GM10847 (cell line): ENCODE results near the gene CADM1.

Source experiments
- POLR2A ChIP-seq: IDR thresholded peaks from 2 replicates; pipeline ENCODE4 v1.6.1; 2011; ENCODE audit not compliant: insufficient read length; ENCODE audit errors: extremely low read depth

The CADM1 gene

GRCh38 chr11:115504276-115505158 is at the start of gene CADM1:
TSS of gene CADM1 (minus strand) at chr11:115504415.
- peak; percentile 68 for TF ChIP-seq POLR2A

- no peak for TF ChIP-seq POLR2A
Observed at GRCh38 chr11:115552773-115553438, 48.7 kb upstream of the CADM1 start.

- no peak for TF ChIP-seq POLR2A
Observed at GRCh38 chr11:115552151-115552772, 48.0 kb upstream of the CADM1 start.

- no peak for TF ChIP-seq POLR2A
Observed at GRCh38 chr11:115550291-115551059, 46.3 kb upstream of the CADM1 start.

GRCh38 chr11:115548878-115549528 is 44.8 kb upstream of the CADM1 start:
- TF ChIP-seq POLR2A: no peak

- no peak for TF ChIP-seq POLR2A
Observed at GRCh38 chr11:115545581-115546210, 41.5 kb upstream of the CADM1 start.

GRCh38 chr11:115544422-115544948 is 40.3 kb upstream of the CADM1 start:
- TF ChIP-seq POLR2A: no peak

GRCh38 chr11:115541518-115541917 is 37.3 kb upstream of the CADM1 start:
- no peak for TF ChIP-seq POLR2A

- no peak for TF ChIP-seq POLR2A
Observed at GRCh38 chr11:115539844-115540243, 35.6 kb upstream of the CADM1 start.

- no peak for TF ChIP-seq POLR2A
Observed at GRCh38 chr11:115535781-115536180, 31.6 kb upstream of the CADM1 start.

- no peak for TF ChIP-seq POLR2A
Observed at GRCh38 chr11:115530752-115531151, 26.5 kb upstream of the CADM1 start.

GRCh38 chr11:115528225-115528624 is 24.0 kb upstream of the CADM1 start:
- TF ChIP-seq POLR2A: no peak

- TF ChIP-seq POLR2A: no peak
Observed at GRCh38 chr11:115527534-115528125, 23.4 kb upstream of the CADM1 start.
